Progenitor cell of endocrine pancreas (in vitro differentiated cells): Measurements from ENCODE around the gene AFAP1L1. TPM values are rescaled to one million over a fixed set of nuclear protein-coding genes. Genes with fewer than 3 reads are reported as not detected.

Experiments used
- DNase-seq: peaks from one replicate; pipeline ENCODE4 v3.0.0; 2021; ENCODE audit warnings: low spot score; ENCODE audit not compliant: unreplicated experiment
- H3K27ac Mint-ChIP-seq: 2 replicates; pipeline ENCODE4 v1.8.0; 2021; ENCODE audit warnings: mild to moderate bottlenecking, moderate library complexity, mixed read lengths
- H3K27me3 Mint-ChIP-seq: 2 replicates; pipeline ENCODE4 v1.8.0; 2021; ENCODE audit warnings: mixed read lengths
- H3K36me3 Mint-ChIP-seq: 2 replicates; pipeline ENCODE4 v1.8.0; 2022; ENCODE audit warnings: mixed read lengths; ENCODE audit not compliant: insufficient read depth
- H3K4me1 Mint-ChIP-seq: 2 replicates; pipeline ENCODE4 v1.8.0; 2021; ENCODE audit warnings: low read depth, mixed read lengths
- H3K4me3 Mint-ChIP-seq: 2 replicates; pipeline ENCODE4 v1.8.0; 2021; ENCODE audit warnings: low read depth, mild to moderate bottlenecking, moderate library complexity, mixed read lengths
- H3K9me3 Mint-ChIP-seq: 2 replicates; pipeline ENCODE4 v1.8.0; 2021; ENCODE audit warnings: low read depth, mixed read lengths
- total RNA-seq: library from RNA; stranded (reverse); gene quantifications from 2 replicates; pipeline ENCODE4 v1.2.1, GENCODE V29; 2021
- TF ChIP-seq, protein P1 (sequence below): fragments of 200-600 bp; sonication (generic); IDR thresholded peaks from one replicate; pipeline ENCODE4 v1.5.0; 2021; ENCODE audit warnings: antibody characterized with exemption, mild to moderate bottlenecking; ENCODE audit not compliant: unreplicated experiment

AFAP1L1 gene
- total RNA-seq, 1 donor from 2014 or later: 0.69 TPM

GRCh38 chr5:149280124-149280523, 8.5 kb downstream of the AFAP1L1 start:
- Mint-ChIP-seq H3K4me3 (no peak overlapping the region), H3K27me3 (peaks cover 57% of the 10 kb centered on the region), H3K4me1 (no peaks in the 10 kb centered on the region), H3K27ac (no peak overlapping the region), H3K36me3 (no peaks in the 10 kb centered on the region), H3K9me3 (no peaks in the 10 kb centered on the region)
- no peak for DNase-seq
- TF ChIP-seq, protein P1, sequence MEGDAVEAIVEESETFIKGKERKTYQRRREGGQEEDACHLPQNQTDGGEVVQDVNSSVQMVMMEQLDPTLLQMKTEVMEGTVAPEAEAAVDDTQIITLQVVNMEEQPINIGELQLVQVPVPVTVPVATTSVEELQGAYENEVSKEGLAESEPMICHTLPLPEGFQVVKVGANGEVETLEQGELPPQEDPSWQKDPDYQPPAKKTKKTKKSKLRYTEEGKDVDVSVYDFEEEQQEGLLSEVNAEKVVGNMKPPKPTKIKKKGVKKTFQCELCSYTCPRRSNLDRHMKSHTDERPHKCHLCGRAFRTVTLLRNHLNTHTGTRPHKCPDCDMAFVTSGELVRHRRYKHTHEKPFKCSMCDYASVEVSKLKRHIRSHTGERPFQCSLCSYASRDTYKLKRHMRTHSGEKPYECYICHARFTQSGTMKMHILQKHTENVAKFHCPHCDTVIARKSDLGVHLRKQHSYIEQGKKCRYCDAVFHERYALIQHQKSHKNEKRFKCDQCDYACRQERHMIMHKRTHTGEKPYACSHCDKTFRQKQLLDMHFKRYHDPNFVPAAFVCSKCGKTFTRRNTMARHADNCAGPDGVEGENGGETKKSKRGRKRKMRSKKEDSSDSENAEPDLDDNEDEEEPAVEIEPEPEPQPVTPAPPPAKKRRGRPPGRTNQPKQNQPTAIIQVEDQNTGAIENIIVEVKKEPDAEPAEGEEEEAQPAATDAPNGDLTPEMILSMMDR: peak; percentile 17

- Mint-ChIP-seq H3K36me3 (no peaks in the 10 kb centered on the region), H3K4me1 (no peaks in the 10 kb centered on the region), H3K27ac (no peak overlapping the region), H3K4me3 (no peak overlapping the region), H3K27me3 (peaks cover 62% of the 10 kb centered on the region), H3K9me3 (no peaks in the 10 kb centered on the region)
- no peak for DNase-seq
- TF ChIP-seq, protein P1: no peak
Measured at GRCh38 chr5:149280802-149281201, 9.1 kb downstream of the AFAP1L1 start.

DNA sequence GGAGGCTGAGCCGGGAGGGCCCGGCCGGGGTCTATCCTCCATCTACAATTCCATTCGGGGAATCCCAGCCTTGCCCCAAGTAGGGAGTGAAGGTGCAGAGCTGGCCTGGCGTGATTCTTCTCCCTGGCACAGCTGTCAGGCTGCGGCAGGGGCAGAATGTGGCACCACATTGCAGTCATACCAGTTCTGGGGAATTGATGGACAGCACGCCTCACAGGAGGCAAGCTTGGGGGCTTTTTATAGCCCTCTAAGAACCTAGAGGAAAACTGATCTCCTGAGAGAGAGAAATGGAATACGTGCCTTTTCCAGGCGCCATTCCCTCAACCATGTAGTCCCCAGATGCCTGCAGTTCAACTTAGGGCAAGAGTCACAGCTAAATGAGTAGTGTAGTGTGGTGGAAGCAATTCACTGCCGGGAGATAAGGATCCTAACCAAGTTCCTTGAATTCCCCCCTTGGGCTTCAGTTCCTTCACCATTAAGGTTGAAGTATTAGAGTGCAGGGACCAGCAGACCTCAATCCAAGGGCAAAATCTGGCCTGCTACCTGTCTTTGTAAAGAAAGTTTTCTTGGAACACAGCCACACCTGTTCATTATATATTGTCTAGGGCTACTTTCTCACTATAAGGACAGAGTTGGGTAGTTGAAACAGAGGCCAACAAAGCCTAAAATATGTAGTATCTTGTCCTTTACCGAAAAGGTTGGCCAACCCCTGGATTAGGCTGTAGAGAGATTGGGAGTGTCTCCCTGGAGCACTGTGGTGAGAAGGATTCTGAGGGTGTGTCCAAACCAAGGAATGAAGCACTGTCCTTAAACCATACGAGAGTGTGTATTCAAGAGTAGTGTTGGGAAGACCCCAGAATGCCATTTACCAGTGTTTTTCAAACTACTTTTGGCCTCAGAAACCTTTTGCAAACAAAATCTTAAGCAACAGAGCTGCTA, 10.6 kb downstream of the AFAP1L1 start:
- Mint-ChIP-seq H3K4me3 (no peak overlapping the region), H3K27ac (no peak overlapping the region), H3K36me3 (no peaks in the 10 kb centered on the region), H3K27me3 (peaks cover 54% of the 10 kb centered on the region), H3K9me3 (no peaks in the 10 kb centered on the region), H3K4me1 (no peaks in the 10 kb centered on the region)
- TF ChIP-seq, protein P1: no peak
- DNase-seq: no peak

DNA sequence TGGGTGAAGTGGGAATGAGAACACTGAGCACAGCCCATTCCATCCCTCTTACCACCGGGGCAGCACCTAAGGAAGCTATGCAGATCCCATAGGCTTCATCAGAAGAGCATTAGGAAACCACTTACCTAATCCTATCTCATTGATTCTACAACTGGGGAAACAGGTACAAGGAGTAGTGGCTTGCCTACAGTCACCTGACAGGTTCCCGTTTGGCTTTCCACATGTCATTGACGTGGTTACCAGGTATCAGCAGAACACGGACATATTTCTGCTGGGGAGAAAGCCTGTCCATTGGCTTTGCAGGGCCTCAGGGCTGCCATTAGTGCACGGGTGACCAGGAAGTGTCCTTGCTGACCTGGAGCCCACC, 11.3 kb downstream of the AFAP1L1 start:
- Mint-ChIP-seq H3K4me1 (no peaks in the 10 kb centered on the region), H3K27me3 (peaks cover 49% of the 10 kb centered on the region), H3K9me3 (no peaks in the 10 kb centered on the region), H3K4me3 (no peak overlapping the region), H3K36me3 (no peaks in the 10 kb centered on the region), H3K27ac (no peak overlapping the region)
- no peak for DNase-seq
- TF ChIP-seq, protein P1: no peak

GRCh38 chr5:149283626-149284480, 12.2 kb downstream of the AFAP1L1 start:
- no peaks in the 10 kb centered on the region for H3K4me1 Mint-ChIP-seq
- peaks cover 41% of the 10 kb centered on the region for H3K27me3 Mint-ChIP-seq
- H3K9me3 Mint-ChIP-seq: no peaks in the 10 kb centered on the region
- TF ChIP-seq, protein P1: no peak
- H3K27ac Mint-ChIP-seq: no peak overlapping the region
- H3K4me3 Mint-ChIP-seq: no peak overlapping the region
- no peaks in the 10 kb centered on the region for H3K36me3 Mint-ChIP-seq
- DNase-seq: no peak
